Fibroblast of the aortic adventitia (primary cell): ENCODE results near the gene WDR64. TPM values are rescaled to one million over a fixed set of nuclear protein-coding genes. Genes with fewer than 3 reads are reported as not detected.

ENCODE experiments used
- DNase-seq: peaks from one replicate; pipeline ENCODE4 v3.0.0-alpha.2; 2010; ENCODE audit warnings: low read depth
- H3K4me3 ChIP-seq: 2 replicates; pipeline ENCODE4 v1.5.1; 2011; ENCODE audit warnings: low read depth, mild to moderate bottlenecking, control low read depth, low read length, moderate library complexity
- CTCF ChIP-seq: IDR thresholded peaks from 2 replicates; pipeline ENCODE4 v1.5.1; 2011; ENCODE audit warnings: mild to moderate bottlenecking, low read length, control low read depth, inconsistent platforms; ENCODE audit not compliant: insufficient read depth
- total RNA-seq: library from RNA; depleted of rRNA; stranded (reverse); fragments of >200 nt; gene quantifications from 2 replicates; pipeline ENCODE4 v1.2.3, GENCODE V29; 2012; ENCODE audit warnings: low replicate concordance

The WDR64 gene
- total RNA-seq, 1 donor = not detected

GRCh38 chr1:241707442-241707841, 55.4 kb downstream of the WDR64 start:
- DNase-seq = no peak
- no peak overlapping the region for H3K4me3 ChIP-seq
- no peak for TF ChIP-seq CTCF

GRCh38 chr1:241711326-241711725, 59.2 kb downstream of the WDR64 start:
- no peak for TF ChIP-seq CTCF
- DNase-seq = no peak
- H3K4me3 ChIP-seq = no peak overlapping the region

GRCh38 chr1:241713316-241713715, 61.2 kb downstream of the WDR64 start:
- DNase-seq = no peak
- H3K4me3 ChIP-seq = no peak overlapping the region
- no peak for TF ChIP-seq CTCF

- no peak for TF ChIP-seq CTCF
- no peak overlapping the region for H3K4me3 ChIP-seq
- no peak for DNase-seq
Measured at GRCh38 chr1:241714321-241715218, 62.5 kb downstream of the WDR64 start.

- H3K4me3 ChIP-seq = no peak overlapping the region
- no peak for DNase-seq
- no peak for TF ChIP-seq CTCF
Measured at GRCh38 chr1:241715435-241715834, 63.4 kb downstream of the WDR64 start.

GRCh38 chr1:241715956-241716355, 63.9 kb downstream of the WDR64 start:
- no peak for TF ChIP-seq CTCF
- no peak for DNase-seq
- H3K4me3 ChIP-seq = no peak overlapping the region
